HCT116 (cell line): Measurements from ENCODE around the gene COL12A1. TPM values are rescaled to one million over a fixed set of nuclear protein-coding genes. Genes with fewer than 3 reads are reported as not detected.

Experiments
- ATAC-seq: fragments of 200-7000 bp; cut with Tn5 transposase; 2 replicates; pipeline ENCODE4 v1.9.1; 2020; ENCODE audit warnings: mild to moderate bottlenecking, moderate library complexity
- BruUV-seq: library from RNA; stranded (reverse); fragments of 400-500 nt; replicated peaks from 2 replicates; lab custom pipeline; 2021; lab: Mats Ljungman, UMichigan
- CTCF ChIA-PET: fragments of 300-600 bp; sonication (Branson Sonifier 250); formaldehyde crosslinking; loops from one replicate; lab custom pipeline; 2021; ENCODE audit warnings: antibody characterized with exemption; lab: Charles Lee
- POLR2A ChIA-PET: fragments of 300-600, 350-600 bp; sonication (Branson Sonifier 250); formaldehyde crosslinking; loops from one replicate; lab custom pipeline; 2021; ENCODE audit warnings: antibody characterized with exemption; lab: Charles Lee
- RAD21 ChIA-PET, 2 experiments: fragments of 300-600 bp; sonication (Branson Sonifier 250); formaldehyde crosslinking; loops; one replicate each; lab custom pipeline; 2023; ENCODE audit warnings: low total read pairs in 2 of 2; ENCODE audit not compliant: uncharacterized antibody in 2 of 2, unreplicated experiment in 2 of 2, low non-redundant PET in 1 of 2; lab: Charles Lee
- DNase-seq: peaks from one replicate; pipeline ENCODE4 v3.0.0-alpha.2; 2010; ENCODE audit warnings: low read depth, low spot score
- H2AFZ ChIP-seq: fragments of 200-600 bp; shearing (Covaris generic), sonication (generic); 2 replicates; pipeline ENCODE4 v1.6.1; 2017; ENCODE audit warnings: low read depth, mixed run types, mixed read lengths, antibody characterized with exemption, low read length; ENCODE audit not compliant: poor library complexity, severe bottlenecking
- H3K27ac ChIP-seq: 2 replicates; pipeline ENCODE4 v1.5.1; 2012; ENCODE audit warnings: low read depth, low read length
- H3K27me3 ChIP-seq: fragments of 200-600 bp; sonication (generic); 2 replicates; pipeline ENCODE4 v1.6.1; 2016; ENCODE audit warnings: mixed run types, low read length, mixed read lengths; ENCODE audit not compliant: insufficient read depth
- H3K36me3 ChIP-seq, 2 experiments: fragments of 200-500 bp in 1 of 2; fragments of 200-600 bp in 1 of 2; sonication (Bioruptor generic) in 1 of 2; sonication (generic) in 1 of 2; 2 replicates each; pipeline versions ENCODE4 v1.5.1 to v1.6.1; 2014 to 2016; ENCODE audit warnings: low read length in 2 of 2, inconsistent platforms in 1 of 2, mixed read lengths in 1 of 2, mixed run types in 1 of 2; ENCODE audit not compliant: insufficient read depth in 2 of 2, control insufficient read depth in 1 of 2
- H3K4me1 ChIP-seq, 2 experiments: fragments of 200-600 bp in 1 of 2; sonication (generic) in 1 of 2; 2 replicates each; pipeline versions ENCODE4 v1.5.1 to v1.6.1; 2012 to 2017; ENCODE audit warnings: low read length in 2 of 2, inconsistent platforms in 1 of 2, mild to moderate bottlenecking in 1 of 2, mixed read lengths in 1 of 2, mixed run types in 1 of 2, moderate library complexity in 1 of 2; ENCODE audit not compliant: insufficient read depth in 2 of 2, control insufficient read depth in 1 of 2
- H3K4me2 ChIP-seq: fragments of 200-600 bp; sonication (generic); 2 replicates; pipeline ENCODE4 v1.6.1; 2017; ENCODE audit warnings: mixed run types, low read length, mixed read lengths
- H3K4me3 ChIP-seq, 2 experiments: fragments of 200-600 bp in 1 of 2; sonication (generic) in 1 of 2; replicated peaks in 1 of 2; 2 replicates each; pipeline ENCODE4 v1.5.1; 2011 to 2016; ENCODE audit warnings: low read length in 2 of 2, control low read depth in 1 of 2, low read depth in 1 of 2, mild to moderate bottlenecking in 1 of 2, mixed read lengths in 1 of 2, mixed run types in 1 of 2
- H3K79me2 ChIP-seq: fragments of 200-600 bp; sonication (generic); 2 replicates; pipeline ENCODE4 v1.6.1; 2017; ENCODE audit warnings: mild to moderate bottlenecking, mixed run types, low read length, moderate library complexity, mixed read lengths; ENCODE audit not compliant: insufficient read depth
- H3K9ac ChIP-seq: fragments of 200-600 bp; sonication (generic); 2 replicates; pipeline ENCODE4 v1.6.1; 2016; ENCODE audit warnings: low read length, mixed read lengths
- H3K9me2 ChIP-seq: fragments of 200-600 bp; sonication (generic), shearing (Covaris generic); 2 replicates; pipeline ENCODE4 v1.6.1; 2017; ENCODE audit warnings: mixed run types, mild to moderate bottlenecking, moderate library complexity; ENCODE audit not compliant: insufficient read depth
- H3K9me3 ChIP-seq, 2 experiments: fragments of 200-500 bp in 1 of 2; fragments of 200-600 bp in 1 of 2; sonication (Bioruptor generic) in 1 of 2; sonication (generic) in 1 of 2; 2 replicates each; pipeline ENCODE4 v1.6.1; 2014 to 2017; ENCODE audit warnings: low read length in 2 of 2, mixed read lengths in 2 of 2, inconsistent platforms in 1 of 2, low read depth in 1 of 2, mild to moderate bottlenecking in 1 of 2, mixed run types in 1 of 2, moderate library complexity in 1 of 2; ENCODE audit not compliant: control insufficient read depth in 1 of 2, insufficient read depth in 1 of 2
- H4K20me1 ChIP-seq: fragments of 200-600 bp; sonication (generic), shearing (Covaris generic); 2 replicates; pipeline ENCODE4 v1.6.1; 2017; ENCODE audit warnings: mixed run types, mild to moderate bottlenecking, moderate library complexity; ENCODE audit not compliant: insufficient read depth
- CBX3 ChIP-seq: IDR thresholded peaks from 2 replicates; pipeline ENCODE4 v1.6.1; 2012; ENCODE audit warnings: low read depth
- CEBPB ChIP-seq: IDR thresholded peaks from 2 replicates; pipeline ENCODE4 v1.6.1; 2012; ENCODE audit warnings: low read depth
- ELF1 ChIP-seq: IDR thresholded peaks from 2 replicates; pipeline ENCODE4 v1.6.1; 2012; ENCODE audit warnings: low read depth, borderline replicate concordance
- EZH2 ChIP-seq: fragments of 200-600 bp; sonication (generic); IDR thresholded peaks from 2 replicates; pipeline ENCODE4 v1.6.1; 2017; ENCODE audit warnings: antibody characterized with exemption, mixed run types
- EZH2phosphoT487 ChIP-seq: fragments of 200-600 bp; IDR thresholded peaks from 2 replicates; pipeline ENCODE4 v1.6.1; 2018; ENCODE audit warnings: antibody characterized with exemption, borderline replicate concordance
- FOSL1 ChIP-seq: IDR thresholded peaks from 2 replicates; pipeline ENCODE4 v1.6.1; 2012; ENCODE audit warnings: low read depth
- JUND ChIP-seq: IDR thresholded peaks from 2 replicates; pipeline ENCODE4 v1.6.1; 2012
- POLR2AphosphoS5 ChIP-seq: IDR thresholded peaks from 2 replicates; pipeline ENCODE4 v1.6.1; 2011; ENCODE audit warnings: mild to moderate bottlenecking, low read depth, low read length, moderate library complexity
- RAD21 ChIP-seq: IDR thresholded peaks from 2 replicates; pipeline ENCODE4 v1.6.1; 2012; ENCODE audit warnings: low read depth, mild to moderate bottlenecking
- SIN3A ChIP-seq: IDR thresholded peaks from 2 replicates; pipeline ENCODE4 v1.6.1; 2012; ENCODE audit warnings: low read depth
- SP1 ChIP-seq: IDR thresholded peaks from 2 replicates; pipeline ENCODE4 v1.6.1; 2012; ENCODE audit warnings: low read depth
- SRF ChIP-seq: IDR thresholded peaks from 2 replicates; pipeline ENCODE4 v1.6.1; 2012; ENCODE audit warnings: low read depth
- YY1 ChIP-seq: IDR thresholded peaks from 2 replicates; pipeline ENCODE4 v1.6.1; 2011; ENCODE audit warnings: low read length, low read depth, moderate library complexity, mild to moderate bottlenecking; ENCODE audit not compliant: insufficient replicate concordance; ENCODE audit errors: extremely low read depth
- ZFX ChIP-seq: fragments of 450-650 bp; IDR thresholded peaks from 2 replicates; pipeline ENCODE4 v1.6.1; 2017
- ZNF274 ChIP-seq: fragments of 200-500 bp; sonication (Bioruptor generic); IDR thresholded peaks from 2 replicates; pipeline ENCODE4 v1.6.1; 2014; ENCODE audit warnings: mild to moderate bottlenecking, low read depth, low read length, inconsistent platforms
- intact Hi-C: fragments of 100-400 bp; cut with micrococcal nuclease; formaldehyde crosslinking; loops from 2 replicates; pipeline ENCODE4 v1.10.0; 2022
- total RNA-seq: library from RNA; stranded (reverse); gene quantifications from one replicate; pipeline ENCODE4 v1.2.1, GENCODE V29; 2021; ENCODE audit not compliant: unreplicated experiment
- TF ChIP-seq, protein P1 (sequence below): IDR thresholded peaks from 2 replicates; pipeline ENCODE4 v1.6.1; 2011; ENCODE audit warnings: mild to moderate bottlenecking, low read length, moderate library complexity; ENCODE audit not compliant: insufficient replicate concordance; ENCODE audit errors: extremely low read depth
- TF ChIP-seq, protein P2 (sequence below): IDR thresholded peaks from 2 replicates; pipeline ENCODE4 v1.6.1; 2012

COL12A1 gene
- total RNA-seq, 1 experiment from 2014 or later, result 23.5 TPM

DNA sequence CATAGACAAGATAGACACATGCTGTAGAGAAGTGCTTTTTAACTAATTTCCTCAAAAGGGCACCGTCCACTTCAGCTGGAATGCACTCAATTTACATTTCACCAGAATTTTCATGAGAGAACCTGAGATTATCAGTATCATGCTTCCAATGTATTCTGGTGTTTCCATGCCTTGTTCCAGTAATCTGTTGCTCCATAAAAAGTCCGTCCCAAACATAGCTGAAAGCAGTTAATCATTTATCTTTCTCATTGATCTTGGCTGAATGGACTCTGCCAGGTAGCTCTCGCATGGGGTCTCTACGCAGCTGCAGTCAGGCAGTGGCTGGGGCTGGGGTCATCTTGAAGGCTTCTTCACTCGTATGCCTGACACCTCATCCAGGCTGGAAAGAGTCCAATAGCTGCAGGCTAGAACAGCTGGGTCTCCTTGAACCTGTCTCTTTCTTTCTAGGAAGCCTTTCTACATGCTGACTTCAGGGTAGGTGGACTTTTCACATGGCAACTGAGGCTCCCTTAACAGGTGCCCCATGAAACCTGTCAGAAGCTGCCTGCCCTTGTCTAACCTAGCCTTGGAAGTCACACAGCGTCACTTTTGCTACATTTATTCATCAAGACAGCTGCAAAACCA, 18.6 kb upstream of the COL12A1 start:
- no peaks in the 10 kb centered on the region for H3K36me3 ChIP-seq
- POLR2A ChIA-PET, result no interaction called here
- no peaks in the 10 kb centered on the region for H3K9me3 ChIP-seq
- RAD21 ChIA-PET, result no interaction called here
- no peaks in the 10 kb centered on the region for H3K9me2 ChIP-seq
- no peak overlapping the region for H3K9ac ChIP-seq
- DNase-seq, result no peak
- H3K27me3 ChIP-seq, result no peaks in the 10 kb centered on the region
- BruUV-seq, result no TSS peak
- H3K4me2 ChIP-seq, result no peak overlapping the region
- H2AFZ ChIP-seq, result no peak overlapping the region
- no peaks in the 10 kb centered on the region for H4K20me1 ChIP-seq
- no peak overlapping the region for H3K4me3 ChIP-seq
- CTCF ChIA-PET, result interaction anchor here (1.0 kb wide), 1 partner anchor 13 kb away, joined by 3 read pairs; no protein-coding TSS in a partner anchor
- no peaks in the 10 kb centered on the region for H3K4me1 ChIP-seq
- intact Hi-C loops, result no loop called here
- TF ChIP-seq SIN3A, result no peak
- no peak for TF ChIP-seq FOSL1
- no peak for TF ChIP-seq ELF1
- TF ChIP-seq ZNF274, result no peak
- TF ChIP-seq, protein P1, sequence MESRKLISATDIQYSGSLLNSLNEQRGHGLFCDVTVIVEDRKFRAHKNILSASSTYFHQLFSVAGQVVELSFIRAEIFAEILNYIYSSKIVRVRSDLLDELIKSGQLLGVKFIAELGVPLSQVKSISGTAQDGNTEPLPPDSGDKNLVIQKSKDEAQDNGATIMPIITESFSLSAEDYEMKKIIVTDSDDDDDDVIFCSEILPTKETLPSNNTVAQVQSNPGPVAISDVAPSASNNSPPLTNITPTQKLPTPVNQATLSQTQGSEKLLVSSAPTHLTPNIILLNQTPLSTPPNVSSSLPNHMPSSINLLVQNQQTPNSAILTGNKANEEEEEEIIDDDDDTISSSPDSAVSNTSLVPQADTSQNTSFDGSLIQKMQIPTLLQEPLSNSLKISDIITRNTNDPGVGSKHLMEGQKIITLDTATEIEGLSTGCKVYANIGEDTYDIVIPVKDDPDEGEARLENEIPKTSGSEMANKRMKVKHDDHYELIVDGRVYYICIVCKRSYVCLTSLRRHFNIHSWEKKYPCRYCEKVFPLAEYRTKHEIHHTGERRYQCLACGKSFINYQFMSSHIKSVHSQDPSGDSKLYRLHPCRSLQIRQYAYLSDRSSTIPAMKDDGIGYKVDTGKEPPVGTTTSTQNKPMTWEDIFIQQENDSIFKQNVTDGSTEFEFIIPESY, result no peak
- no peak for TF ChIP-seq RAD21
- TF ChIP-seq JUND, result no peak
- no peak for TF ChIP-seq EZH2phosphoT487
- TF ChIP-seq SRF, result no peak
- no peak for TF ChIP-seq CBX3
- no peak for TF ChIP-seq CEBPB
- TF ChIP-seq POLR2AphosphoS5, result no peak
- TF ChIP-seq, protein P2, sequence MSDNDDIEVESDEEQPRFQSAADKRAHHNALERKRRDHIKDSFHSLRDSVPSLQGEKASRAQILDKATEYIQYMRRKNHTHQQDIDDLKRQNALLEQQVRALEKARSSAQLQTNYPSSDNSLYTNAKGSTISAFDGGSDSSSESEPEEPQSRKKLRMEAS, result no peak
- TF ChIP-seq SP1, result no peak
- no peak for TF ChIP-seq YY1
- TF ChIP-seq EZH2, result no peak
- TF ChIP-seq ZFX, result no peak
- H3K27ac ChIP-seq, result no peak overlapping the region
- no peak for ATAC-seq
- H3K79me2 ChIP-seq, result no peaks in the 10 kb centered on the region
